Mucosa of descending colon (tissue), 3 donors: ENCODE measurements around the gene PLCG2. TPM values are rescaled to one million over a fixed set of nuclear protein-coding genes. Genes with fewer than 3 reads are reported as not detected.

Experiments
- ATAC-seq: fragments of 200-7000 bp; cut with Tn5 transposase; one replicate; pipeline ENCODE4 v1.9.1; 2020; ENCODE audit warnings: mild to moderate bottlenecking, moderate library complexity
- DNase-seq, 3 donors: peaks; one replicate each; pipeline ENCODE4 v3.0.0-alpha.2; 2020
- H3K36me3 ChIP-seq: fragments of 200-600 bp; one replicate; pipeline ENCODE4 v1.8.0; 2021; ENCODE audit warnings: low read depth, mild to moderate bottlenecking
- H3K4me1 ChIP-seq: fragments of 200-600 bp; one replicate; pipeline ENCODE4 v1.8.0; 2021; ENCODE audit warnings: low read depth, mild to moderate bottlenecking
- H3K4me3 ChIP-seq: fragments of 200-600 bp; one replicate; pipeline ENCODE4 v1.8.0; 2021; ENCODE audit warnings: mild to moderate bottlenecking
- H3K9me3 ChIP-seq: fragments of 200-600 bp; one replicate; pipeline ENCODE4 v1.8.0; 2021; ENCODE audit warnings: mild to moderate bottlenecking
- CTCF ChIP-seq: fragments of 200-600 bp; IDR thresholded peaks from one replicate; pipeline ENCODE4 v1.8.0; 2022; ENCODE audit warnings: antibody characterized with exemption, mild to moderate bottlenecking
- intact Hi-C, 2 donors: fragments of 100-400 bp; cut with DNase I in 1 of 2; cut with micrococcal nuclease in 1 of 2; formaldehyde crosslinking; loops; one replicate each; pipeline versions ENCODE4 v1.11.0 to v1.11.1; 2022; cut with DNase I, micrococcal nuclease
- long read RNA-seq, 2 donors: library from polyadenylated mRNA; unstranded; transcript quantifications; one replicate each; pipeline ENCODE4 v2.0.0, GENCODE V29; 2019 to 2021
- total RNA-seq, 3 donors: library from RNA; stranded (reverse); fragmentation: NEBNext Ultra II Directional in 2 of 3; extraction: Animal tissue kit (Norgen Biotek cat#: 25700) in 2 of 3; gene quantifications; one replicate each; pipeline versions ENCODE4 v1.2.1 to v1.2.4, GENCODE V29; 2021 to 2023
- donor health status: DM: no; HTN: no; CAD: no; lungs with moderate emphysema.
- donor health status: DM: no; HTN: no; CAD: no.
- donor health status: DM: no; HTN: yes; CAD: no.

The PLCG2 gene
- total RNA-seq = 10 to 100 TPM; 14.7 to 19.5 (median 15.0) TPM
- long read RNA-seq, donor 1, full-length matches to known transcripts = 4 of 9 reads
- long read RNA-seq, donor 1, partial matches to known transcripts = 2 of 9 reads
- long read RNA-seq, donor 1, other reads (novel, unspliced or antisense) = 3 of 9 reads
- long read RNA-seq, donor 2, partial matches to known transcripts = 3 of 4 reads
- long read RNA-seq, donor 2, other reads (novel, unspliced or antisense) = 1 of 4 reads

GRCh38 chr16:81778861-81779535, at the start of gene PLCG2:
PLCG2 (plus strand) TSS chr16:81779291; CDS start chr16:81785990, 6,699 bp downstream.
- Histone ChIP-seq H3K9me3 (no peaks in the 10 kb centered on the region), H3K4me1 (peaks cover 3% of the 10 kb centered on the region), H3K4me3 (peak within 1 kb of the TSS; percentile 26), H3K36me3 (no peaks in the 10 kb centered on the region)
- ATAC-seq (peak; percentile 97), DNase-seq (peak; percentile 85 to 92 (median 87))
- no peak for TF ChIP-seq CTCF
- intact Hi-C loops = no loop called here

- intact Hi-C loops = loop anchor here in 1 of 2 donors (10.0 kb wide), 1 partner anchor 325 kb away; no protein-coding TSS in a partner anchor
- Histone ChIP-seq H3K4me1 (no peaks in the 10 kb centered on the region), H3K4me3 (no peak overlapping the region), H3K9me3 (no peaks in the 10 kb centered on the region), H3K36me3 (no peaks in the 10 kb centered on the region)
- no peak for TF ChIP-seq CTCF
- no peak for DNase-seq
- no peak for ATAC-seq
Observed at GRCh38 chr16:81729451-81729850, 49.6 kb upstream of the PLCG2 start.

- Histone ChIP-seq H3K9me3 (no peaks in the 10 kb centered on the region), H3K4me1 (no peaks in the 10 kb centered on the region), H3K4me3 (no peak overlapping the region), H3K36me3 (no peaks in the 10 kb centered on the region)
- peak; percentile 87 to 91 (median 90) for DNase-seq
- peak; percentile 71 for TF ChIP-seq CTCF
- intact Hi-C loops = no loop called here
- peak; percentile 94 for ATAC-seq
Observed at GRCh38 chr16:81730090-81731051, 48.7 kb upstream of the PLCG2 start.

- DNase-seq (no peak), ATAC-seq (no peak)
- H3K4me3 ChIP-seq = no peak overlapping the region
- TF ChIP-seq CTCF = no peak
- no peaks in the 10 kb centered on the region for H3K36me3 ChIP-seq
- intact Hi-C loops = no loop called here
- no peaks in the 10 kb centered on the region for H3K9me3 ChIP-seq
- no peaks in the 10 kb centered on the region for H3K4me1 ChIP-seq
Observed at GRCh38 chr16:81731649-81732048, 47.4 kb upstream of the PLCG2 start.

- no peak for DNase-seq
- H3K36me3 ChIP-seq = no peaks in the 10 kb centered on the region
- H3K4me3 ChIP-seq = no peak overlapping the region
- intact Hi-C loops = no loop called here
- no peaks in the 10 kb centered on the region for H3K4me1 ChIP-seq
- ATAC-seq = no peak
- no peaks in the 10 kb centered on the region for H3K9me3 ChIP-seq
- TF ChIP-seq CTCF = no peak
Observed at GRCh38 chr16:81732699-81733098, 46.4 kb upstream of the PLCG2 start.
